Activated naive CD4-positive, alpha-beta T cell treated with anti-CD3 and anti-CD28 coated beads, Interleukin-2, amount 10 ng/mL, durations not matched to agents 7 days and 5 days (primary cell): Measurements from ENCODE around the gene ATG101.
A peak's percentile ranks its signal among the peaks of the same experiment; 100 is the strongest.

Source experiments
- CTCF ChIA-PET: fragments of 350-600 bp; sonication (Branson Sonifier 250); formaldehyde crosslinking; loops from one replicate; lab custom pipeline; 2021; ENCODE audit warnings: antibody characterized with exemption; lab: Charles Lee
- DNase-seq: peaks from one replicate; pipeline ENCODE4 v3.0.0-alpha.2; 2020
- H3K27ac Mint-ChIP-seq: one replicate; pipeline ENCODE4 v1.8.0; 2021; ENCODE audit warnings: mild to moderate bottlenecking, moderate library complexity, mixed read lengths
- H3K27me3 Mint-ChIP-seq: one replicate; pipeline ENCODE4 v1.8.0; 2021; ENCODE audit warnings: mild to moderate bottlenecking, mixed read lengths
- H3K36me3 Mint-ChIP-seq: one replicate; pipeline ENCODE4 v1.8.0; 2021; ENCODE audit warnings: mixed read lengths
- H3K4me1 Mint-ChIP-seq: one replicate; pipeline ENCODE4 v1.8.0; 2021; ENCODE audit warnings: mixed read lengths
- H3K4me3 Mint-ChIP-seq: one replicate; pipeline ENCODE4 v1.8.0; 2021; ENCODE audit warnings: mild to moderate bottlenecking, moderate library complexity, mixed read lengths
- H3K9me3 Mint-ChIP-seq: one replicate; pipeline ENCODE4 v1.8.0; 2021; ENCODE audit warnings: mixed read lengths

ATG101 gene, protein sequence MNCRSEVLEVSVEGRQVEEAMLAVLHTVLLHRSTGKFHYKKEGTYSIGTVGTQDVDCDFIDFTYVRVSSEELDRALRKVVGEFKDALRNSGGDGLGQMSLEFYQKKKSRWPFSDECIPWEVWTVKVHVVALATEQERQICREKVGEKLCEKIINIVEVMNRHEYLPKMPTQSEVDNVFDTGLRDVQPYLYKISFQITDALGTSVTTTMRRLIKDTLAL

DNA sequence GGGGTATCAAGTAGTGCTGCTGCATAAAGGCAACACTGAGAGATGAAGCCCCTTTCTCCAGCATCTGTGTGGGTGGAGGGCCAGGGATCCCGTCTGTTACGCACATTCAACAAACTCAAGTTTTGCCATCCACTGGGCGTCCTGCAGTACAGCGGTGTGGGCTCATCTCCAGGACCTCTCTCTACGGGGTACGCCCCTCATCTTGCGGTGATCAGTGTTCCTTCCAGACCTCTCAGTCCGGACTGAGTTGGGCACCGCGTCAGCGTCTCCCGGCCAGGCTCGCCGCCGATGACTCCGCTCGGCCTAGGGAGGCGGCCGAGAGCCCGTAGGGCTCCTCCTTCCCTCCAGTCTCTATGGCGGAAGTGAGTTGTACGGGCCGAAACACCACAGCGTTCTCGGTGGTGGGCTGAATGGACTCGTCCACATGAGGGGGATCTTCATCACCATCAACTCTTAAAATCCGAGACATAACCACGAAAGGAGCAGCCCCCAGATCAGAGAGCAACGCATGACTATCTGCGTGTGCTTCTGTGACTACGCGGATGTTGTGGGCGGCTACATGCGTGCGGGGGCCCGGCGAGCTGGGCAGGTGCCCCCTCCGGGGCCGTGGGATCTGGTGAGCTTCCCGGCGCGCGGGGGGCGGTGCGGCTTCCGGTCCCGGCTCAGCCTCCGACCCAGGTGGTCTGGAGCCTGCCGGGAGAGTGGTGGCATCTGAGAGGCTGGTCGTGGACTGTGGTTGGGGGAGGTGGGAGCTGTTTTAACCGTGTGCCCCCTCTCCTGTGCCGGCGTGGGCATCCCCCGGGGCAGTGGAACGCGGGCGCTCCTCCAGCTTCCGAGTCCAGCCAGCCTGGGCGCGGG, at the start of gene ATG101:
Gene ATG101 (plus strand): TSS at position 652 of the 858 bp plus-strand sequence. CDS start 3,673 bp downstream, outside the sequence.
- peaks cover 23% of the 10 kb centered on the region for H3K36me3 Mint-ChIP-seq
- H3K4me3 Mint-ChIP-seq = peak within 1 kb of the TSS; percentile 90
- peak; percentile 90 for DNase-seq
- H3K27ac Mint-ChIP-seq = peak within 1 kb of the TSS; percentile 95
- CTCF ChIA-PET = interaction anchor here (0.7 to 30.9 kb wide), 11 partner anchors 8 to 184 kb away, joined by 3 to 637 read pairs (median 4); no protein-coding TSS in a partner anchor
- H3K27me3 Mint-ChIP-seq = peaks cover 35% of the 10 kb centered on the region
- peaks cover 47% of the 10 kb centered on the region for H3K4me1 Mint-ChIP-seq
- no peaks in the 10 kb centered on the region for H3K9me3 Mint-ChIP-seq

DNA sequence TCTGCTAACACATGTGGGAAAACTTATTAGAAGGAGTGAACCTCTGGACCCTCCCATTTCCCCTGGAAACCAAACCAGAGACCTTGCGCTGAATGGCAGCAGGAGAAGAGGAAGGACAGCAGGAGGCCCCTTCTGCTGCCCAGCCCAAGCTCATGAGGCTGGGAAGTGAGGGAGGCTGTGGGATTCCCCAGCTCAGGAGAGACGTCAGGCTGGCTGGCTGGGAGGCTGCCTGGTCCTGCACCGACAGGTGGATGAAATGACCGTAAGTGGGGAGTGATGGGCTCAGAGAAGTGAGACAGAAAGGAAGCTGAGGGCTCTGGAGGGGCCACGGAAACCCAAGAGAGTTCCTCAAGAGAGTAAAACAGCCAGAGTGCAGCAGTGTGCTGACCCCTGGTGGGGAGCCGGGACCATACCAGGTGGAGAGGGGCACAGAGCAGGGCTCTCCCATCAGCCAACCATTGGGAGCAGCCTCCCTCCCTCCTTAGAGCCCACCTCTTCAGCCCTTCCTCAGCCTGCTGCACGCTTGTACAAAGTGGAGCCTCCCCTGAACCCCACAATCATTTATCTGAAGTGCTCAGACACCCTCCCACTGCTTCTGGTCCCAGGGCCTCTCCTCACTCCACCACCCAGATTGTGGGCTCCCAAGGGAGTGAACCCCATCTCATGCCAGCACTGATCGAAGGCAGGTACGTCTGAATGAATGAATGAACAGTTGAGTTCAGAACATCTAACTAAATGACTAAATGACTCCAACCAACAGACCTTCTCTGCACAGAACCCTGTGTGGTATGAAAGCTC, 49.0 kb upstream of the ATG101 start:
- no peak overlapping the region for H3K4me3 Mint-ChIP-seq
- CTCF ChIA-PET = interaction anchor here (0.6 to 17.2 kb wide), 20 partner anchors 9 to 601 kb away, joined by 3 to 637 read pairs (median 4); partner anchors contain the start of genes ATG101, SMIM41 and TAMALIN
- no peaks in the 10 kb centered on the region for H3K9me3 Mint-ChIP-seq
- peaks cover 44% of the 10 kb centered on the region for H3K4me1 Mint-ChIP-seq
- H3K27ac Mint-ChIP-seq = no peak overlapping the region
- no peaks in the 10 kb centered on the region for H3K36me3 Mint-ChIP-seq
- peaks cover 41% of the 10 kb centered on the region for H3K27me3 Mint-ChIP-seq
- peak; percentile 83 for DNase-seq

GRCh38 chr12:52022841-52023181, 47.0 kb upstream of the ATG101 start:
- H3K27me3 Mint-ChIP-seq = peaks cover 41% of the 10 kb centered on the region
- H3K4me1 Mint-ChIP-seq = peaks cover 51% of the 10 kb centered on the region
- peak overlapping the region; percentile 84 for H3K4me3 Mint-ChIP-seq
- no peaks in the 10 kb centered on the region for H3K36me3 Mint-ChIP-seq
- H3K27ac Mint-ChIP-seq = peak overlapping the region; percentile 81
- CTCF ChIA-PET = interaction anchor here (0.5 to 17.2 kb wide), 20 partner anchors 9 to 207 kb away, joined by 3 to 637 read pairs (median 8); partner anchors contain the start of genes ATG101, SMIM41 and TAMALIN
- DNase-seq = no peak
- H3K9me3 Mint-ChIP-seq = no peaks in the 10 kb centered on the region

GRCh38 chr12:52023182-52023975, 46.4 kb upstream of the ATG101 start:
- Mint-ChIP-seq H3K9me3 (no peaks in the 10 kb centered on the region), H3K27ac (peak overlapping the region; percentile 99), H3K4me1 (peaks cover 51% of the 10 kb centered on the region), H3K36me3 (no peaks in the 10 kb centered on the region), H3K27me3 (peaks cover 41% of the 10 kb centered on the region), H3K4me3 (peak overlapping the region; percentile 84)
- DNase-seq = peak; percentile 96
- CTCF ChIA-PET = interaction anchor here (0.7 to 17.2 kb wide), 19 partner anchors 9 to 148 kb away, joined by 3 to 637 read pairs (median 8); partner anchors contain the start of genes ATG101, SMIM41 and TAMALIN

- H3K4me1 Mint-ChIP-seq = peaks cover 51% of the 10 kb centered on the region
These were observed 45.6 kb upstream of the ATG101 start for GRCh38 chr12:52023976-52024688.

DNA sequence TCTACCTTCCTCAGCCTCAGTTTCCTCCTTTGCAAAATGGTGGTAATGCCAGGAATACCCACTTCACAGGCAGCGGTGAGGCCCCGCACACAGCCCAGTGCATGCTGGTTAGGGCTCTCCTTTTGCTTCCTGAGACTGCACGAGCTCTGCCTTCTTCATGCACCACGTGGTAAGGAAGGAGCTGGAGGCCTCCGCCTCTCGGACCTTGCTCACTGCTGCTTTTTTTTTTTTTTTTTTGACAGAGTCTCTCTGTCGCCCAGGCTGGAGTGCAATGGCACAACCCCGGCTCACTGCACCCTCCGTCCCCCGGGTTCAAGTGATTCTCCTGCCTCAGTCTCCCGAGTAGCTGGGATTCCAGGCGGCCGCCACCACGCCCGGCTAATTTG, 44.9 kb upstream of the ATG101 start:
- Mint-ChIP-seq H3K27ac (peak overlapping the region; percentile 99), H3K36me3 (no peaks in the 10 kb centered on the region), H3K4me3 (peak overlapping the region; percentile 84), H3K4me1 (peaks cover 51% of the 10 kb centered on the region), H3K9me3 (no peaks in the 10 kb centered on the region), H3K27me3 (peaks cover 49% of the 10 kb centered on the region)
- CTCF ChIA-PET = interaction anchor here (0.5 to 17.2 kb wide), 40 partner anchors 8 to 655 kb away, joined by 3 to 637 read pairs (median 6); partner anchors contain the start of genes ANKRD33, ATG101, NR4A1 and SMIM41
- DNase-seq = peak; percentile 84

More at GRCh38 chr12:52023976-52024688, 45.6 kb upstream of the ATG101 start:
- Mint-ChIP-seq H3K9me3 (no peaks in the 10 kb centered on the region), H3K27me3 (peaks cover 45% of the 10 kb centered on the region), H3K27ac (peak overlapping the region; percentile 99), H3K36me3 (no peaks in the 10 kb centered on the region), H3K4me3 (peak overlapping the region; percentile 84)
- no peak for DNase-seq
- CTCF ChIA-PET = interaction anchor here (0.5 to 17.2 kb wide), 29 partner anchors 8 to 355 kb away, joined by 3 to 637 read pairs (median 9); partner anchors contain the start of genes ANKRD33, ATG101, NR4A1 and SMIM41

DNA sequence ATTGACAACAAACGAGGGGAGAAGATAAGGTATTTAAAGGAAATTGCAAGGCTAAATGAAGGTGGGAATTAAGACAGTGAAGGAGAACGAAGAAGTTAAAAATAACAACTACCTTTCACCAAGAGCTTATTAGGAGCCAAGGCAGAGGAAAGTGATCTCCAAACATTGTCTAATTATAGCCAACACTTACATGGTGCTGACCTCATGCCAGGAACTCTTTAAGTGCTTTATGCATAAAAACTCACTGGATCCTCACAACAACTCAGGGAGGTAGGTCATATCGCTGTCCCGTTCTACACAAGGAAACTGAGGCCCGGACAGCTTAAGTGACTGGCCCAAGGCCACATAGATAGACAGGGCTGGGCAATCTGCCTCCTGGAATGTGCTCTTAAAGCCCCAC, 43.5 kb upstream of the ATG101 start:
- H3K27me3 Mint-ChIP-seq = peaks cover 43% of the 10 kb centered on the region
- no peaks in the 10 kb centered on the region for H3K9me3 Mint-ChIP-seq
- peak overlapping the region; percentile 99 for H3K27ac Mint-ChIP-seq
- no peaks in the 10 kb centered on the region for H3K36me3 Mint-ChIP-seq
- no peak for DNase-seq
- CTCF ChIA-PET = interaction anchor here (0.8 to 17.2 kb wide), 18 partner anchors 10 to 120 kb away, joined by 3 to 637 read pairs (median 15); partner anchors contain the start of genes ATG101, NR4A1 and SMIM41
- no peak overlapping the region for H3K4me3 Mint-ChIP-seq
- H3K4me1 Mint-ChIP-seq = peaks cover 40% of the 10 kb centered on the region

- Mint-ChIP-seq H3K9me3 (no peaks in the 10 kb centered on the region), H3K27ac (no peak overlapping the region), H3K4me1 (peaks cover 41% of the 10 kb centered on the region), H3K4me3 (no peak overlapping the region), H3K36me3 (no peaks in the 10 kb centered on the region), H3K27me3 (peaks cover 36% of the 10 kb centered on the region)
- no peak for DNase-seq
- CTCF ChIA-PET = interaction anchor here (0.6 to 17.2 kb wide), 13 partner anchors 9 to 883 kb away, joined by 3 to 637 read pairs (median 24); partner anchors contain the start of genes ATG101, NR4A1 and SMIM41
These were observed 42.5 kb upstream of the ATG101 start for GRCh38 chr12:52027085-52027843.

DNA sequence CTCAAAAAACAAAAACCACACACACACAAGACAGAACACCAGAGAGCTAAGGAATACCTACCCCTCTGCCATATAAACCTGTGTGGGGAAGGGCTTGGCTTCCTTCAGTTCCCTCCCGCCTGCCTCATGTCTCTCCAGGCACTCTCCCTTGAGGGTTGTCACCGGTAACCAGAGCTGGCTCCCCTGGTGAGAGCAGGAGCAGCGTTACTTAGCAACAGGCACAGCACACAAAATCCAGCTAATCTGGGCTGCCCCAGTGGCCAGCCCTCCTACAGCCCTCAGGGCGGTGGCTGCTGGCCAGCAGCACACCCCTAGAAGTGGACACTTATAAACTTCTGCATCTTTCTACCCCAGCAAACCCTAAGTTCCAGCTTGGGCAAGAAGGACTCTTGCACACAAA, 40.1 kb upstream of the ATG101 start:
- peaks cover 43% of the 10 kb centered on the region for H3K4me1 Mint-ChIP-seq
- no peak for DNase-seq
- CTCF ChIA-PET = interaction anchor here (1.1 to 17.2 kb wide), 6 partner anchors 9 to 92 kb away, joined by 3 to 637 read pairs (median 4); partner anchors contain the start of genes ATG101 and SMIM41
- no peak overlapping the region for H3K27ac Mint-ChIP-seq
- no peaks in the 10 kb centered on the region for H3K36me3 Mint-ChIP-seq
- H3K9me3 Mint-ChIP-seq = no peaks in the 10 kb centered on the region
- peaks cover 45% of the 10 kb centered on the region for H3K27me3 Mint-ChIP-seq
- H3K4me3 Mint-ChIP-seq = no peak overlapping the region

- no peak for DNase-seq
- H3K27me3 Mint-ChIP-seq = peaks cover 62% of the 10 kb centered on the region
- peaks cover 33% of the 10 kb centered on the region for H3K4me1 Mint-ChIP-seq
- H3K36me3 Mint-ChIP-seq = no peaks in the 10 kb centered on the region
- H3K27ac Mint-ChIP-seq = peak overlapping the region; percentile 25
- CTCF ChIA-PET = interaction anchor here (1.1 to 17.2 kb wide), 4 partner anchors 9 to 87 kb away, joined by 3 to 637 read pairs (median 16); partner anchors contain the start of genes ATG101 and SMIM41
- peak overlapping the region; percentile 43 for H3K4me3 Mint-ChIP-seq
- H3K9me3 Mint-ChIP-seq = no peaks in the 10 kb centered on the region
These were observed 37.4 kb upstream of the ATG101 start for GRCh38 chr12:52032446-52032803.

DNA sequence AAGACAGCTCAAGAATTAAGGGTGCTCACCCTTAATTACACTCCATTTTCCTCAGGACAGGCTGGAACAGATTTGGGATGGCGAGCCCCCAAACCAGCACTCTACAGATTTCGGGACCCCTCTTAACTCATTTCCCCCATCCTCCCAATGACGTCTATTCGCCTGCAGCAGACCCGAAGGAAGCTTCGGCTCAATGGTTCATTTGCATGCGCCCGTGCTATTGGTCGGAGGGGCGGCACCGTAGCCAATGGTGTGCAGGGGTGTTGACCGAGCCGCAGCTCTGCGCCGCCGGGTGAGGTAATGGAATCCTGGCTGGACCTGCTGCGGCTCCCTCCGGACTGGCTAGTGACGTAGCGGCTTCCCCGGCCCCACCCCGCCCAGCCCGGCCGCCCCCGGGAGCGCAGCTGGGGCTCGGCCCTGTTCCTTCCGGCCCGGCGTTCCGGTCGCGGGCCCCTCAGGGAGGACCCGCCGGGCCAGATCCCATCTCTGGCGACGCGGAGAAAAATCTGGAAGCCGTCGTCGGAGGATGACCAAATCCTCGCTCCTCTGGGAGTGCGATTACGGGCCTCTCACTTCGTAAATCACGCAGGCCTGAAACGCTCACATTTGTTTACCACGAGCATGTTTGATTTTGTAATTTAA, 36.9 kb upstream of the ATG101 start:
- no peaks in the 10 kb centered on the region for H3K36me3 Mint-ChIP-seq
- no peaks in the 10 kb centered on the region for H3K9me3 Mint-ChIP-seq
- H3K4me1 Mint-ChIP-seq = peaks cover 36% of the 10 kb centered on the region
- CTCF ChIA-PET = interaction anchor here (0.8 to 17.2 kb wide), 5 partner anchors 8 to 87 kb away, joined by 3 to 637 read pairs (median 15); partner anchors contain the start of genes ATG101 and SMIM41
- DNase-seq = peak; percentile 96
- H3K27me3 Mint-ChIP-seq = peaks cover 66% of the 10 kb centered on the region
- H3K27ac Mint-ChIP-seq = peak overlapping the region; percentile 17
- H3K4me3 Mint-ChIP-seq = peak overlapping the region; percentile 72
